Measurements from ENCODE around the gene ABCB6.

ABCB6 gene

DNA sequence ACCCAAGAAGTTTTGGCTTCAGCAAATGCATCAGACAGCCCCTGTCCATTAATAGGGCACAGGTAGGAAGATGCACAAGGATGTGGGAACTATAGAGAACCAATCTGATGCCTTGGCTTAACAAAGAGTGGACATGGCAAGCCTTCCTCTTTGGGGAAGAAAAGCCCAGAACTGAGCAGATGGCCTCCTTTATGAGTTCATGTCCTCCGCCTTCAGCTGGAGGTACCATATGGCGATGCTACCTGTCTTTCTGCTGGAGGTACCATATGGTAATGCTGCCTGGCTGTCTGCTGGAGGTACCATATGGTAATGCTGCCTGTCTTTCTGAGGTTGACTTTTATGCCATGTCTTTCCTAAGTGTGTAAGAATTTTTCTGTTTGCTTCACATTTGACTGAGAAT, 34.6 kb downstream of the ABCB6 start:
- no peak for DNase-seq (ENCODE audit: low read depth)

DNA sequence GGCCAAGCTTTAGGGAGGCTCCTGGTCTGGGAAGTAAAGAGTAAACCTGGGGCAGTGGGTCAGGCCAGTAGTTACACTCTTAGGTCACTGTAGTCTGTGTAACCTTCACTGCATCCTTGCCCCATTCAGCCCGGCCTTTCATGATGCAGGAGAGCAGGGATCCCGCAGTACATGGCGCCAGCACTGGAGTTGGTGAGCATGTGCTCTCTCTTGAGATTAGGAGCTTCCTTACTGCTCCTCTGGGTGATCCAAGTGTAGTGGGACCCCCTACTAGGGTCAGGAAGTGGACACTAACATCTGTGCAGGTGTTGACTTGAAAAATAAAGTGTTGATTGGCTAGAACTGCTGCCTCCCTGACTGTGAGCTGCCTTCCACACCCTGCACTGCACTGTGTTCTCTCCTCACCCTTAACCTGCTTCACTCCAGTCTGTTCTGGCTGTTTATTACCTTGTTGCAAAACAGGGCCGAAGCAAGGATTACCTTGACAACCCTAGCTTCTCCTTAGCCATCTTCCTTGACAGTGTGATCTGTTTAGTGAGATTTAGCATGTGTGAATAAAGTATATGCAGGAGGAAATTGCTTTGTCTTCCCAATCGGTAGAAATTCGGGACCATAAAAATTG, 35.5 kb downstream of the ABCB6 start:
- DNase-seq (ENCODE audit: low read depth): no peak

- DNase-seq (ENCODE audit: low read depth): no peak
Measured at GRCh38 chr2:219182331-219183150, 36.2 kb downstream of the ABCB6 start.

GRCh38 chr2:219181531-219181930, 37.2 kb downstream of the ABCB6 start:
- DNase-seq (ENCODE audit: low read depth): no peak

- DNase-seq (ENCODE audit: low read depth): no peak
Measured at GRCh38 chr2:219180961-219181360, 37.8 kb downstream of the ABCB6 start.

DNA sequence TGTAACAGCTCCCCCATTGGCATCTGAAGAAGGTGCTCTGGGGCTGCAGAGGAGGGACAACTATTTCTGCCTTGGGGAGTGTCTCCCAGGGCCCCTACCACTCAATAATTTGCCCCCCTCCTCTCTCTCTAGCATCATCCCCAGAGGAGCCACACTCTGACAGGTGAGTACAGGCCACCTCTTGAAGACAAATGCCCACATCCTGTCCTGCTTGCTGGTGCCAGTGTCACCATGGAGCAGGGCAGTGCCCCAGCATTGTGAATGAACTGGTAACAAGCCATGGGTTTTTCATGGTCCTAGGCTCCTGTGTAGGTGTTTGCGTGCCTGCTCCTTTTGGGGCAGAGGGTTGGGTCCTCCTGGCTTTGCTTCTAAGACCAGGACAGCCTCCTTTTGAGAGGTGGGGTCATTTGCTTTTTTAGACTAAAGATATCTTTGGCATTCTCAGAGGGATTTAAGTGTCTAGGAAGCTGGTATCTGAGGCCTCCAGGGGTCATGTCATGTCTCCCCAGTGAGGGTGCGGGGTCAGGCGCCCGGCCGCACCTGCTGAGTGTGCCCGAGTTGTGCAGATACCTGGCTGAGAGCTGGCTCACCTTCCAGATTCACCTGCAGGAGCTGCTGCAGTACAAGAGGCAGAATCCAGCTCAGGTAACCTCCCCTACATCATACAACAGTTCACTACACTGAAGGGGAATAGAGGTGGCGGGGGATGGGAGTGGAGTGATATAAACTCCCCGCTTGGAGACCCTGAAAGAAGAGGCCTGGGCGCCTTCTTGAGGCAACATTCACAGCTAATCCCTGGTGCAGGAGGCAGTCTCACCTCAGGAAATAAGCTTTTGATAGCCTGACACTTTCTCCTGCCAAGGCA, 38.9 kb downstream of the ABCB6 start:
- no peak for DNase-seq (ENCODE audit: low read depth)

DNA sequence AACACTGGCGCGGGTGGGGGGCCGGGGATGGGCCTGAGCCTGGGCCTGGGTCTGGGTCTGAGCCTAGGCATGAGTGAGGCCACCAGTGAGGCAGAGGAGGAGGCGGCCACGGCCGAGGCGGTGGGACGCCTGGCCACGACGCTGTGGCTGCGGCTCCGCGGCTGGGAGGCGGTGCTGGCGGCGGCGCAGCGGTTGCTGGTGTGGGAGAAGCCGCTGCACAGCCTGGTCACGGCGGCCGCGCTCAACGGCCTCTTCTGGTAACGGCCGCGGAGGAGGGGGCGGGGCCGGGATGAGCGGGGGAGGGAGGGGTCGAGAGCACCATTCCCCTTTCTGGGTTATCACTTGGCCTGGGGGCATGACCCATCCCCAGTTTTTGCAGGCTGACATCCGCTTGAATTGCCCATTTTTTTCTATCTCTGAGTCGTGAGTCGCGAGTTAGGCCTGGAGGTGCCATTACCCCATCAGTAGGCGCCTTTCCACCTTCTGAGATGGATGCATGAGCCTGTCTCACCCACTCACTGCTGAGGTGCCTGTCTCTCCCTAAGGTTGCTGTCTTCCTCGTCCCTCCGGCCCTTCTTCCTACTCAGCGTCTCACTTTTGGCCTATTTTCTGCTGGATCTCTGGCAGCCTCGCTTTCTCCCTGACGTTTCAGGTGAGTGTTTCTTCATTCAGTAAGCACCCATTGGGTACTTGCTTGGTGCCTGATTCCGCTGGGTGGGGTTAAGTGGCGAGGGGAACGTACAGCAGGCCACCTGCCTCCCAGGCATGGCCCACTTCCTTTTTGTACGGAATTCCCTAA, 40.2 kb downstream of the ABCB6 start:
- no peak for DNase-seq (ENCODE audit: low read depth)

GRCh38 chr2:219177552-219178376, 41.0 kb downstream of the ABCB6 start, which contains the start of gene RETREG2:
Gene RETREG2, plus strand, starts transcription at chr2:219178275. Its CDS starts 78 bp downstream, at chr2:219178353.
- peak; percentile 91 for DNase-seq (ENCODE audit: low read depth)

DNA sequence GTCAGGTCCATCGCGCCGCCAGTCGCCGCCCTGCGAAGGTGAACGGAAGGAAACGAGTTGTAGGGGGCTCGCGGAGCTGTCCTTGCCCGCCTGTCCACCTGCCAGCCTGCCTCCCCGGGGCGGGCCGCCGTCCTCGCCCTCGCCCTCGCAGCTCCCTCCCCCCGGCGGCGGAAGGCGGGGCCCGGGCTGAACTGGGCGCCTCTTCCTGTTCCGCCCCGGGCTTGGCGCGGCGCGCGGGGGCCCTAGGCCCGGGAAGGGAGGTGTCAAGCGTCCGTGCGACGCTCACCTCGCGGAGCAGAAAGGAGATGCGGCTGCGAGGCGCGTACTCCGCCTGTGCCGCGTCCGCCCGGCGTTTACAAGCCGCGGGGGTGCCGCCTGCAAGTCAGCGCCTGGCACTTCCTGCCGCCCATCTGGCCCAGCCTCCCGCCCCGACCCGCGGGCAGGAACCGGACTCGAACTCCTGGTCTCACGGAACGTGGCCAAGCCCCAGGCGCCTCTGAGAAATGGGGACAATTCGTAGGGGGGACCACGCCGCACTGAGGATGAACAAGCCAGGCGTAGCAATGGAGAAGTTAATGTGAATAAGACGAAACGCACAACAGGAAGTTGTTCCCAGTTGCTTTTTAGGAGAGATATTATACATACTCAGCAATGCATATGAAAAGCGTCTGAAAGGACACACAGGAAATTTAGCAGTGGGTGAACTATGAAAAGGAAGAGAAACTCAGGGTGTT, 41.8 kb downstream of the ABCB6 start, which contains the start of gene CNPPD1:
Gene CNPPD1, minus strand, starts transcription at position 108 of the 734 bp plus-strand sequence. Its CDS starts 97 bp downstream, at position 11.
- DNase-seq (ENCODE audit: low read depth): peak; percentile 83

DNA sequence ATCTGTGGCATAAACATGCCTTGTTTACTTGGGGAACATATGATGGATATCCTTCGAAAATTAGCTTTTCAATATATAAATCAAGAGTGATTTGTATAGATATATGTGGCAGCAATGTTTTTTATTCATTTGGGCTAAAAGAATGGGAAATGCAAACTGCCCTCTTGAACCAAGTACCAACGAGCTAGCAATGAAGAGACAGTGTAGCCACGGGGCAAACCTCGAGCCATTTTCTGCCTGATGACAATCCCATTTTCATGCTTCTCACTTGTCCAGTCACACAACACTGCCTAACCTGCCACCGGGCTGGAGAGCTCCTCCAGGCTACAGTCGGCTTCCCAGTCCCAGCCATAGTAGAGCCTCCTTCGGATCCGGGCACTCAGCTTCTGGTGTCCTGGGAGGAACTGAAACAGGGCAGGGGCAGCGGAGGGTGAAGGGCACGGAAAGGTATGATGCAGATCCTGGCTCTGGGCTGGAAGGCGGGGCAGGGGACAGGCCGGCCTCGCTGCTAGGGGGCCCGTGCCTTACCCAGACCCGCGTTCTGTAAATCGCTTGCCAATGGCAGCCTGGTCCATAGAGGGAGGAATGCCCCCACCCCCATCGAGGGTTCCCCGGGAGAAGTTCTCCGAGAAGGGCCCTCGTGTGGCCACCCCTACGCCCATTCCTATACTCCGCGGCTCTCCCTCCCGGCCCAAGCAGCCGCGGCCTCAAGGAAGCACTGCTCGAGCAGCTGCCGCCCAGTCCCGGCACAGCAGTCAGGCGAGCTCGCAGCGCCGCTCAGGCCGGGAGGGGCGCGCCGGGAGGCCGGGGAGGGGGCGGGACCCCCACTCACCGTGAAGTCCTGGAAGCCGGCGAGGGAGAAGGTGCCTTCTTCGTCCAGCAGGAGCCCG, 42.6 kb downstream of the ABCB6 start:
- DNase-seq (ENCODE audit: low read depth): peak; percentile 14

- DNase-seq (ENCODE audit: low read depth): no peak
Measured at GRCh38 chr2:219175486-219175885, 43.3 kb downstream of the ABCB6 start.

DNA sequence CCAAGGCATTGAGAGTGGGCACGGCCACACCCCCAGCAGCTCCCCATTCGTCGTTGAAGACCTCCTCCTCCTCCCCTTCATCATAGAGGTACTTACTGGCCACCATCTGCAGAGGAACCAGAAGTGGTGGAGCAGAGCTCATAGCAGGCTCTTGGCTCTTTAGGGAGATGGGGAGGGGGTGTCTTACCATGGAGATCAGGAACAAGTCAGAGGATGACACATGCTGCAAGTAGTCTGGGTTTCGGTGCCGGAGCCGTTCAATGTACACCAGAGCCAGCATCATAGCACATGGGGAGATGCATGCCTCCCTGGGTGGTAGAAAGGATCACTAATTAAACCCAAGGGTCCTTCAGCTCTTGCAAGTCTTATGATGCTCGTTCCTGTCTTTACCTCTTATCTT, 44.0 kb downstream of the ABCB6 start:
- DNase-seq (ENCODE audit: low read depth): no peak

DNA sequence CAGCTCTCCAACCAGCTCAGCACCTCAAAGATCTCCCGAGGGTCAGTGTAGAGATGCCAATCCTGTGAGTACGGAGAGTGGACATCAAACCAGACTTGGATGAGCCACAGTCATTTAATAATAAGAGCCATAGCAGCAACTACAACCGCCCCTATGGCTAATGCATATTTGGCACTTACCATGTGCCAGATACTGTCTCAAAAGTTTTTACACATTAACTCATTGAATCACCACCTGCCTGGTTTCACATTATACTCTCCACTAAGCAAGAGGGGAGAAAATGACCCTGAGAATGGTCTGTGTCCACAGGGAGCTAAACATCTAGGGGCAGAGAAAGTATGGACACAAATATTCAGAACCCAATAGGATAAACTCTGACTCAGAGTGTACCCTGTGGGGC, 44.6 kb downstream of the ABCB6 start:
- DNase-seq (ENCODE audit: low read depth): no peak

- no peak for DNase-seq (ENCODE audit: low read depth)
Measured at GRCh38 chr2:219173176-219173575, 45.6 kb downstream of the ABCB6 start.

GRCh38 chr2:219172231-219173154, 46.3 kb downstream of the ABCB6 start:
- no peak for DNase-seq (ENCODE audit: low read depth)

- DNase-seq (ENCODE audit: low read depth): peak; percentile 86
Measured at GRCh38 chr2:219171231-219171651, 47.5 kb downstream of the ABCB6 start.

DNA sequence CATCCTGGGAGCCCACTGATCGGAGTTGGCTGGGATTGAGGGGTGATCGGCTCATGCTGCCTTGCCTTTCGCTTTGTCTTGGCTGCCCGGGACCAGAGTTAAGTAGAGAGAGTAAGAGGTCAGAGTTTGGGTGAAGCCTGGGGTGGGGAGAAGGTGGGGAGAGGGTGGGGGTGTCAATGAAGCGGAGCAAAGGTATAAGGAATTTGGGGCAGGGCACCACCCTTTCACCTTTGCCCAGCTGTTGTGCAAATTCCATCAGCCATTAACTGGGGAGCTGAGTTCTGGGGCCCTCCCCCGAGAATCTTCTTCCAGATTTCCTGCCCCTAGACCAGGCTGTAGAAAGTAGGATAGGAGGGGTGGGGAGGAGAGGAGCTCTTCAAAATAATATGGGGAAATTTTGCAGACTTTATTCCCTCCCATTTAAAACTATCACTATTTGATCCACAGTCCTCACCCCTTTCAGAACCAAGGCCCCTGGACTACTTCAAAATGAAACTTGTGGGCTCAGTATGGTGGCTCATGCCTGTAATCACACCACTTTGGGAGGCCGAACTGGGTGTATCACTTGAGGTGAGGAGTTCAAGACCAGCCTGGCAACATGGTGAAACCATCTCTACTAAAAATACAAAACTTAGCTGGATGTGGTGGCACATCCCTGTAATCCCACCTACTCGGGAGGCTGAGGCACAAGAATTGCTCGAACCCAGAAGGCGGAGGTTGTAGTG, 48.7 kb downstream of the ABCB6 start, which contains the start of gene SLC23A3:
Gene SLC23A3, minus strand, starts transcription at position 100 of the 725 bp plus-strand sequence. Its CDS starts 45 bp downstream, at position 55.
- DNase-seq (ENCODE audit: low read depth): no peak
